BJ (cell line): ENCODE data around the gene DHRS7B. TPM values are rescaled to one million over a fixed set of nuclear protein-coding genes. Genes with fewer than 3 reads are reported as not detected.

Experiments used
- CTCF ChIA-PET: fragments of 350-600 bp; formaldehyde crosslinking; extraction: SDS; loops from one replicate; lab custom pipeline; 2021; ENCODE audit warnings: antibody characterized with exemption, inconsistent platforms; lab: Yijun Ruan, JAX
- POLR2A ChIA-PET: fragments of 300-600 bp; sonication (Branson Sonifier 250); formaldehyde crosslinking; extraction: SDS; loops from one replicate; lab custom pipeline; 2021; ENCODE audit warnings: antibody characterized with exemption; lab: Charles Lee
- DNase-seq: peaks from one replicate; pipeline ENCODE4 v3.0.0-alpha.2; 2011; ENCODE audit warnings: low read depth
- H3K27me3 ChIP-seq: 2 replicates; pipeline ENCODE4 v1.6.0; 2011; ENCODE audit warnings: low read length; ENCODE audit not compliant: control insufficient read depth, insufficient read depth
- H3K36me3 ChIP-seq: 2 replicates; pipeline ENCODE4 v1.5.1; 2011; ENCODE audit warnings: low read length; ENCODE audit not compliant: control insufficient read depth, insufficient read depth
- H3K4me3 ChIP-seq: 2 replicates; pipeline ENCODE4 v1.5.1; 2011; ENCODE audit warnings: low read depth, mild to moderate bottlenecking, control low read depth, low read length
- CTCF ChIP-seq: IDR thresholded peaks from 2 replicates; pipeline ENCODE4 v1.5.1; 2011; ENCODE audit warnings: low read depth, mild to moderate bottlenecking, control low read depth, inconsistent platforms, low read length, moderate library complexity; ENCODE audit not compliant: insufficient read depth
- polyA plus RNA-seq: library from polyadenylated mRNA; depleted of rRNA; stranded (reverse); fragments of >200 nt; gene quantifications from 2 replicates; pipeline ENCODE4 v1.2.3, GENCODE V29; 2011

Gene DHRS7B
- polyA plus RNA-seq, 1 experiment: 47.0 TPM

GRCh38 chr17:21152731-21153130 lies 26.0 kb downstream of the DHRS7B start:
- H3K27me3 ChIP-seq: no peaks in the 10 kb centered on the region

GRCh38 chr17:21157586-21158370 lies 31.0 kb downstream of the DHRS7B start:
- Histone ChIP-seq H3K27me3 (no peaks in the 10 kb centered on the region), H3K4me3 (no peak overlapping the region), H3K36me3 (no peaks in the 10 kb centered on the region)
- ChIA-PET POLR2A (no interaction called here), CTCF (interaction anchor here (1.9 kb wide), 1 partner anchor 122 kb away, joined by 5 read pairs; no protein-coding TSS in a partner anchor)
- no peak for TF ChIP-seq CTCF
- DNase-seq: no peak

More at GRCh38 chr17:21152731-21153130, 26.0 kb downstream of the DHRS7B start:
- no peak overlapping the region for H3K4me3 ChIP-seq
- CTCF ChIA-PET: no interaction called here
- H3K36me3 ChIP-seq: no peaks in the 10 kb centered on the region
- POLR2A ChIA-PET: no interaction called here
- no peak for TF ChIP-seq CTCF
- DNase-seq: no peak

- ChIA-PET CTCF (no interaction called here), POLR2A (no interaction called here)
- TF ChIP-seq CTCF: no peak
- no peaks in the 10 kb centered on the region for H3K36me3 ChIP-seq
- no peak for DNase-seq
- no peak overlapping the region for H3K4me3 ChIP-seq
- no peaks in the 10 kb centered on the region for H3K27me3 ChIP-seq
These were observed 33.6 kb downstream of the DHRS7B start for GRCh38 chr17:21160401-21160800.

- H3K27me3 ChIP-seq: no peaks in the 10 kb centered on the region
- ChIA-PET POLR2A (no interaction called here), CTCF (interaction anchor here (0.9 kb wide), 1 partner anchor 11 kb away, joined by 3 read pairs; no protein-coding TSS in a partner anchor)
- H3K36me3 ChIP-seq: no peaks in the 10 kb centered on the region
- no peak overlapping the region for H3K4me3 ChIP-seq
- TF ChIP-seq CTCF: no peak
- peak; percentile 92 for DNase-seq
These were observed 35.0 kb downstream of the DHRS7B start for GRCh38 chr17:21161498-21162393.

- H3K36me3 ChIP-seq: no peaks in the 10 kb centered on the region
- ChIA-PET POLR2A (no interaction called here), CTCF (interaction anchor here (0.9 kb wide), 1 partner anchor 10 kb away, joined by 3 read pairs; no protein-coding TSS in a partner anchor)
- TF ChIP-seq CTCF: no peak
- H3K4me3 ChIP-seq: no peak overlapping the region
- H3K27me3 ChIP-seq: no peaks in the 10 kb centered on the region
- DNase-seq: no peak
These were observed 35.6 kb downstream of the DHRS7B start for GRCh38 chr17:21162394-21162775.
